Adrenal gland (tissue), 12 donors: Measurements from ENCODE around the gene MFAP5. TPM values are rescaled to one million over a fixed set of nuclear protein-coding genes. Genes with fewer than 3 reads are reported as not detected.

Source experiments
- DNase-seq, 7 donors: peaks; one replicate each; pipeline ENCODE4 v3.0.0-alpha.2; 2019 to 2020
- H3K27ac ChIP-seq, 5 donors: fragments of 200-600 bp; sonication (generic) in 4 of 5; 1 replicate in 3 of 5; 2 replicates in 2 of 5; pipeline versions ENCODE4 v1.5.1 to v1.8.0; 2016 to 2020; ENCODE audit warnings: mild to moderate bottlenecking in 1 of 5
- H3K27me3 ChIP-seq: fragments of 200-600 bp; 2 replicates; pipeline ENCODE4 v1.8.0; 2021
- H3K36me3 ChIP-seq, 2 donors: fragments of 200-600 bp; replicated peaks in 1 of 2; 1 replicate in 1 of 2; 2 replicates in 1 of 2; pipeline versions ENCODE4 v1.5.1 to v1.8.0; 2018 to 2022
- H3K4me1 ChIP-seq, 2 donors: fragments of 200-600 bp; replicated peaks in 1 of 2; 1 replicate in 1 of 2; 2 replicates in 1 of 2; pipeline versions ENCODE4 v1.5.1 to v1.8.0; 2018 to 2021
- H3K4me3 ChIP-seq, 4 donors: fragments of 200-600 bp; sonication (generic) in 3 of 4; one replicate each; pipeline ENCODE4 v1.5.1; 2016 to 2018
- H3K9me3 ChIP-seq, 3 donors: fragments of 200-600 bp; sonication (generic) in 1 of 3; replicated peaks in 1 of 3; 1 replicate in 2 of 3; 2 replicates in 1 of 3; pipeline versions ENCODE4 v1.5.1 to v1.8.0; 2016 to 2021
- POLR2A ChIP-seq, 2 donors: fragments of 450-650 bp; IDR thresholded peaks; one replicate each; pipeline ENCODE4 v1.6.1; 2017; ENCODE audit warnings: antibody characterized with exemption in 2 of 2, mild to moderate bottlenecking in 2 of 2, moderate library complexity in 1 of 2
- WGBS, 4 donors: extraction: QIAGEN DNeasy Blood & Tissue Kit in 2 of 4; methylation state at CpG; one replicate each; pipeline versions ENCODE4 v1.1.5 to v1.1.7; 2013 to 2017; 5-methylcytosine and 5-hydroxymethylcytosine counted together
- intact Hi-C, 2 donors: fragments of 100-400 bp; cut with DNase I; formaldehyde crosslinking; loops; one replicate each; pipeline versions ENCODE4 v1.14.1 to v1.15.0; 2022 to 2023
- polyA plus RNA-seq, 3 donors: library from polyadenylated mRNA; stranded (reverse); fragments of 200-250 nt in 2 of 3; fragments of 350-450 nt in 1 of 3; fragmentation: Illumina TruSeq in 1 of 3; extraction: RNeasy Lipid Tissue Mini Kit (QIAGEN cat#74804) in 1 of 3; gene quantifications; one replicate each; pipeline ENCODE4 v1.2.3, GENCODE V29; 2013 to 2014
- total RNA-seq, 9 donors: library from RNA; depleted of rRNA in 4 of 9; stranded (reverse); fragments of >200 nt in 4 of 9; fragments of 120-200 nt in 1 of 9; fragmentation: NEBNext Ultra II Directional in 1 of 9; extraction: Animal tissue kit (Norgen Biotek cat#: 25700) in 1 of 9; gene quantifications; one replicate each; pipeline versions ENCODE4 v1.1.0 to v1.2.4, GENCODE V29; 2013 to 2023
- TF ChIP-seq, protein P1 (sequence below), 6 experiments: fragments of 450-650 bp in 4 of 6; fragments of 200-600 bp in 2 of 6; sonication (generic) in 1 of 6; IDR thresholded peaks; 1 replicate in 5 of 6; 2 replicates in 1 of 6; pipeline versions ENCODE4 v1.5.1 to v1.8.0; 2016 to 2021; ENCODE audit warnings: antibody characterized with exemption in 6 of 6, mild to moderate bottlenecking in 2 of 6, moderate library complexity in 1 of 6
- donor health status: healthy with polysubstance abuse.
- donor health status: Bipolar disorder and iron deficiency.
- donor health status: DM: yes; HTN: yes; CAD: no.
- donor health status: DM: no; HTN: no; CAD: no.
- donor health status: DM: no; HTN: no; CAD: no.
- donor health status: DM: yes; HTN: yes; CAD: no.

The MFAP5 gene
- total and polyA plus RNA-seq, 12 donors: 0.68 to 65.3 (median 16.2) TPM

DNA sequence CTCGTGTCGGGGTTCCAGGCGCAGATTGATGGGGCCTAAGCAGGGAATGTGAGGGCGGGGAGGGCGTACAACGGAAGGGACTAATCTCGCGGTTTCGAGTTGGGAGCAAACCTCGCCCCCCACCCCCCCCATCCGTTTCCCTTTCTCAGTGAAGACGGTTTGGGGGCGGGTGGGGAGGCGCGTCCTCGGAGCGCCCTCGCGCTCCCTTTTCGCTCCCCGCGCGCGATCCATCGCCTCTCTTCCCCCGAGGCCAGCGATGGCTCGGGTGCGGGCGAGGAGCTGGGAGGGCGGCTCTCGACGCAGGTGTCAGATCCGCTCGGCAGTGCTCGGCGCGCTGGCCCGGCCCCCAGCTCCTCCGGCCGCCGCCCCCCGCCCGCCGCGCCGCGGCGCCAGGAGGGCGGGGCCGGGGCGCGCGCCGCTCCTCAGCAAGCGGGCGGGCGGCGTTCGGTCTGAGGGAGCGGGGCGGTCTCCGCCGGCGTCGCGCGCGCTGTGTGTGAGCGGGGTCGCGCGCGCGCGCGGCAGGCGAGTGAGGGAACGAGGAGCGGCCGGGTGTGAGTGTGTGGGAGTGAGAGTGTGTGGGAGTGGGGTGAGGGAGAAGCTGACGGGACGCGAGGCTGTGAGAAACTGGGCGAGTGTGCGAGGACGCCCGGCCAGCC lies 35.0 kb upstream of the MFAP5 start, which contains the start of gene RIMKLB:
RIMKLB (plus strand) TSS at position 516 of the 656 bp plus-strand sequence. CDS start 15,876 bp downstream, outside the sequence.
- H3K4me1 ChIP-seq: peaks cover 0 to 26% of the 10 kb centered on the region in 2 donors
- 0 to 1% (median 1%) methylated on average over 64 to 86 of the region's 88 CpGs; no CpG with 5 or more reads in 1 of the 4 donors for WGBS, 4 donors

DNA sequence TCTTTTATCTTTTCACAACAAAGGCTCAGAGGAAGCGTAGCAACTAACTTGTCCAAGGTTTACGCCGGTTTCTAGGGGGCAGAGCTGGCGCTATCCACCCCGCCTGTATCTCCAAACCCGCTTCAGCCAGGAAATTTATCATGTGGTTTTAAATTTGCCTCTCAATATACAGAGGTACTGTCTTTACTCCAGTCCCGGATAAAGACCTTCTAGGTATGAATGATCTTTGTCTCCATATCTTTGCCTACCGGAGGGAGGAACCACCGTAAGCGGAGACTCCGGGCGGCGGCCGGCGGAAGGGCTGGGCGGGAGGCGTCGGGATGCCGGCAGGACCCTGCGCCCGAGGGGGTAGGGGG lies 34.5 kb upstream of the MFAP5 start:
- peak in 4 of 7 donors; percentile 31 to 50 (median 36) for DNase-seq
- H3K4me1 ChIP-seq: peaks cover 0 to 22% of the 10 kb centered on the region in 2 donors
- H3K27ac ChIP-seq: peak overlapping the region in 4 of 5 donors; percentile 38 to 92 (median 90)
- intact Hi-C loops: no loop called here
- peak overlapping the region in 3 of 4 donors; percentile 65 to 99 (median 83) for H3K4me3 ChIP-seq
- TF ChIP-seq, protein P1, sequence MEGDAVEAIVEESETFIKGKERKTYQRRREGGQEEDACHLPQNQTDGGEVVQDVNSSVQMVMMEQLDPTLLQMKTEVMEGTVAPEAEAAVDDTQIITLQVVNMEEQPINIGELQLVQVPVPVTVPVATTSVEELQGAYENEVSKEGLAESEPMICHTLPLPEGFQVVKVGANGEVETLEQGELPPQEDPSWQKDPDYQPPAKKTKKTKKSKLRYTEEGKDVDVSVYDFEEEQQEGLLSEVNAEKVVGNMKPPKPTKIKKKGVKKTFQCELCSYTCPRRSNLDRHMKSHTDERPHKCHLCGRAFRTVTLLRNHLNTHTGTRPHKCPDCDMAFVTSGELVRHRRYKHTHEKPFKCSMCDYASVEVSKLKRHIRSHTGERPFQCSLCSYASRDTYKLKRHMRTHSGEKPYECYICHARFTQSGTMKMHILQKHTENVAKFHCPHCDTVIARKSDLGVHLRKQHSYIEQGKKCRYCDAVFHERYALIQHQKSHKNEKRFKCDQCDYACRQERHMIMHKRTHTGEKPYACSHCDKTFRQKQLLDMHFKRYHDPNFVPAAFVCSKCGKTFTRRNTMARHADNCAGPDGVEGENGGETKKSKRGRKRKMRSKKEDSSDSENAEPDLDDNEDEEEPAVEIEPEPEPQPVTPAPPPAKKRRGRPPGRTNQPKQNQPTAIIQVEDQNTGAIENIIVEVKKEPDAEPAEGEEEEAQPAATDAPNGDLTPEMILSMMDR (IDR thresholded peaks at IDR 0.05): peak in 1 of 6 experiments; percentile 8
- TF ChIP-seq POLR2A (IDR thresholded peaks at IDR 0.05): no peak
- 0 to 2% (median 1%) methylated on average over 9 to 21 of the region's 21 CpGs for whole genome bisulfite sequencing, 4 donors
- no peaks in the 10 kb centered on the region for H3K36me3 ChIP-seq
- no peaks in the 10 kb centered on the region for H3K27me3 ChIP-seq
- no peaks in the 10 kb centered on the region for H3K9me3 ChIP-seq

More for the DNA sequence above, 35.0 kb upstream of the MFAP5 start, which contains the start of gene RIMKLB:
- H3K27ac ChIP-seq: peak within 1 kb of the TSS; percentile 46 to 92 (median 89)
- no peaks in the 10 kb centered on the region for H3K27me3 ChIP-seq
- TF ChIP-seq, protein P1 (IDR thresholded peaks at IDR 0.05): no peak
- peak; percentile 28 to 70 for TF ChIP-seq POLR2A (IDR thresholded peaks at IDR 0.05)
- no peaks in the 10 kb centered on the region for H3K9me3 ChIP-seq
- H3K36me3 ChIP-seq: no peaks in the 10 kb centered on the region
- intact Hi-C loops: no loop called here
- peak; percentile 74 to 83 (median 77) for DNase-seq
- peak within 1 kb of the TSS; percentile 78 to 99 (median 90) for H3K4me3 ChIP-seq

DNA sequence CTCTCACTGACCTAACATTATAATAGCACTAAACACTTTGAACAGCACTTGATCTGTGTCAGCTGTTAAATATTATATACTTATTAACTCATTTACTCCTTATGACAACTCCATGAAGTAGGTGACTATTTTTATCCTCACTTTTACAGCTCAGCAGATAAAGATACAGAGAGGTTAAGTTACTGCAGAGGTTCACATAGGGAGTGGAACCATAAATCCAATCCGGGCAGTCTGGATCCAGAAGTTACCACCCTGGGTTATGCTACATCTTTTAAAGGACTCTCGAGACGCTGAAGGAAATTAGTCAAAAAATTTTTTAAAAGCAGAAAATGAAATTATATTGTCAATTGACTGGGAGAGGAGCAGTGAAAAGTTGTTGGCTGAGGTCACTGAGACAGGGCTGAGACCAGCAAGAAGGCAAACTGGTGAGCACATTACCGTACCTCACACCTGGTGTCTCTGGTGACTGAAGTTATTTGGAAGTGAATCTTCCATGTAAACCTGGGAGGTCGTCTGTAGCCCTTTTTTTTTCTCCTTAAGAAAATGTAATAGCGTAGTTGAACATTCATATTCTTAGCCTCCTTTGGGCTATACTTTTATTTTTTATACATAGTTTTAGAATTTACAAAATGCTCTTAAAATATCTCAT lies 33.9 kb upstream of the MFAP5 start:
- no peak for DNase-seq
- Histone ChIP-seq H3K36me3 (no peaks in the 10 kb centered on the region), H3K27ac (peak overlapping the region in 3 of 5 donors; percentile 89 to 92 (median 91)), H3K27me3 (no peaks in the 10 kb centered on the region), H3K9me3 (no peaks in the 10 kb centered on the region), H3K4me3 (peak overlapping the region in 2 of 4 donors; percentile 83 to 99), H3K4me1 (peaks cover 0 to 22% of the 10 kb centered on the region in 2 donors)
- intact Hi-C loops: no loop called here
- 22 to 25% (median 23%) methylated on average over 6 of the region's 6 CpGs for WGBS, 4 donors
- TF ChIP-seq, protein P1 (IDR thresholded peaks at IDR 0.05): no peak
- no peak for TF ChIP-seq POLR2A (IDR thresholded peaks at IDR 0.05)

DNA sequence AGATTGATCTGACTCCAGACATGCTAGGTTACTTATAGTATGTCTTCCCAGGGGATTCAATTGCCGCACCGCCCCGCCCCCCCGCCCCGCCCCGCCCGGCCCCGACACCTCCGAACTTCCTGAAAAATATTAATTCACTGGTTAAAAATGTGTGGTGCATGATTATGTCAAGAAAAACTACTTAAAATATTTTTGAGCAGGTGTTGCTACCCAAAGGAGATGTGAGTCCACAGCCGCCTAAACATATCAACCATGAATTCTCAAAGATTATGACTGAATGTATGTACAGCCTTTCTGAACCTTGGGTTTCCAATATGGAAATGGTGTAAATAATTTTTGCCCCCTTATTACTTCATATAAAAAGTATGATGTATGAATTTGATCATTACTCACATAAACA lies 32.5 kb upstream of the MFAP5 start:
- Histone ChIP-seq H3K4me3 (no peak overlapping the region), H3K4me1 (peaks cover 0 to 22% of the 10 kb centered on the region in 2 donors), H3K27me3 (no peaks in the 10 kb centered on the region), H3K27ac (no peak overlapping the region), H3K36me3 (no peaks in the 10 kb centered on the region), H3K9me3 (no peaks in the 10 kb centered on the region)
- intact Hi-C loops: no loop called here
- DNase-seq: no peak
- WGBS, 4 donors: 74 to 87% (median 85%) methylated on average over 9 to 10 of the region's 10 CpGs
- no peak for TF ChIP-seq POLR2A (IDR thresholded peaks at IDR 0.05)
- TF ChIP-seq, protein P1 (IDR thresholded peaks at IDR 0.05): no peak
